Effector CD4-positive, alpha-beta T cell (primary cell): Measurements from ENCODE around the gene ADORA3.

Source experiments
- DNase-seq: peaks from one replicate; pipeline ENCODE4 v3.0.0-alpha.2; 2020

The ADORA3 gene

GRCh38 chr1:111474106-111474505 lies 29.3 kb downstream of the ADORA3 start:
- no peak for DNase-seq

- DNase-seq = no peak
These were observed 31.9 kb downstream of the ADORA3 start for GRCh38 chr1:111471538-111471937.

GRCh38 chr1:111471012-111471411 lies 32.4 kb downstream of the ADORA3 start:
- DNase-seq = peak; percentile 61

- DNase-seq = no peak
These were observed 32.8 kb downstream of the ADORA3 start for GRCh38 chr1:111470596-111470995.

GRCh38 chr1:111469539-111469938 lies 33.9 kb downstream of the ADORA3 start:
- no peak for DNase-seq

GRCh38 chr1:111468717-111469100 lies 34.7 kb downstream of the ADORA3 start:
- no peak for DNase-seq

GRCh38 chr1:111467865-111468716 lies 35.3 kb downstream of the ADORA3 start:
- no peak for DNase-seq

- no peak for DNase-seq
These were observed 37.0 kb downstream of the ADORA3 start for GRCh38 chr1:111466480-111466879.

- DNase-seq = no peak
These were observed 37.7 kb downstream of the ADORA3 start for GRCh38 chr1:111465754-111466153.

- no peak for DNase-seq
These were observed 40.3 kb downstream of the ADORA3 start for GRCh38 chr1:111463029-111463683.

- no peak for DNase-seq
These were observed 40.9 kb downstream of the ADORA3 start for GRCh38 chr1:111462370-111463028.

- DNase-seq = no peak
These were observed 41.7 kb downstream of the ADORA3 start for GRCh38 chr1:111461765-111462164.

- DNase-seq = no peak
These were observed 47.8 kb downstream of the ADORA3 start for GRCh38 chr1:111455642-111456031.

- DNase-seq = no peak
These were observed 48.4 kb downstream of the ADORA3 start for GRCh38 chr1:111454859-111455641.

GRCh38 chr1:111453706-111454105 lies 49.7 kb downstream of the ADORA3 start:
- DNase-seq = no peak

GRCh38 chr1:111452581-111452980 lies 50.9 kb downstream of the ADORA3 start:
- DNase-seq = no peak

- no peak for DNase-seq
These were observed 53.2 kb downstream of the ADORA3 start for GRCh38 chr1:111450185-111450584.

- DNase-seq = no peak
These were observed 53.8 kb downstream of the ADORA3 start for GRCh38 chr1:111449703-111450017.
